Skeletal muscle satellite cell (primary cell): ENCODE results near the gene BLOC1S4.
A peak's percentile ranks its signal among the peaks of the same experiment; 100 is the strongest.

Experiments used
- H3K27me3 ChIP-seq: 2 replicates; pipeline ENCODE4 v1.7.0; 2013; ENCODE audit warnings: low read length; ENCODE audit not compliant: control insufficient read depth, insufficient read depth
- H3K36me3 ChIP-seq: 2 replicates; pipeline ENCODE4 v1.7.0; 2013; ENCODE audit warnings: mild to moderate bottlenecking, control low read depth, low read length; ENCODE audit not compliant: insufficient read depth
- H3K4me1 ChIP-seq: 2 replicates; pipeline ENCODE4 v1.7.0; 2013; ENCODE audit warnings: low read length; ENCODE audit not compliant: control insufficient read depth, insufficient read depth
- H3K4me2 ChIP-seq: 2 replicates; pipeline ENCODE4 v1.7.0; 2013; ENCODE audit warnings: mild to moderate bottlenecking, low read length
- H3K4me3 ChIP-seq: 2 replicates; pipeline ENCODE4 v1.7.0; 2013; ENCODE audit warnings: low read length
- H3K9ac ChIP-seq: 2 replicates; pipeline ENCODE4 v1.7.0; 2013; ENCODE audit warnings: mild to moderate bottlenecking, low read depth, low read length, moderate library complexity
- H3K9me3 ChIP-seq: replicated peaks from 2 replicates; pipeline ENCODE4 v1.7.0; 2013; ENCODE audit warnings: mild to moderate bottlenecking, control low read depth, low read length

BLOC1S4 gene

DNA sequence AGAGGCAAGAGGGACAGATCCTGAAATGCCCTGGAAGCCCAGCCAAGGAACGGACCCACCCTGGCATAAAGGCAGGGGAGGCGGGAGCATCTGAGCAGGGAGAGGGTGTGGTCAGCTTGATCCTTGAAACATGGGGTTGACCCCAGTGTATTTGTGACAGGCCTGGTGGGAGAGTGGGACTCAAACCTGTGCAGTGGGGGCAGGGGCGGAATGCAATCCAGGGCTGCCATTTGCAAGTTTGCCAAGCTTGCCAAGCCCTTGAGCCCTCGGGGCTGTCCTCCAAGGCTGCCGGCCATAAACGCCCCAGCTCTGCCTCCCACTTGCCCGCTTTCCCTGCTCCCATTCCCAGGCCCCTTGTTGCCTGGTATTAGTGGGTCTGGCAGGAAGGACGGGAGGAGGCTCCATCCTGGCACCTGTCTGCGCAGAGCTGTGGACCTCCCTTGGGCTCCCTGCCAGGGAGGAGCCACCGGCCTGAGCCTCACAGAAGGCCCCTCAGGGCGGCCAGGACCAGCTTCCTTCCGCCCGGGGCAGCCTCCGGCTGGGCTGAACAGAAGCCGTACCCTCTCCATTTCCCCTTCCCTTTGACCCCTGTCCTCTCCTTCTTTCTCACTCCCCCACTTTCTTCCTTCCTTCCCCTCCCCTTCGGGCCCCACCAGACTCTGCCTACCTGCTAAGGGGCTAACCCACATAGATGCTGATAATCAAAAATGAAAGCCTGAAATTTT is 21.6 kb upstream of the BLOC1S4 start:
- H3K27me3 ChIP-seq, result no peaks in the 10 kb centered on the region
- no peak overlapping the region for H3K4me2 ChIP-seq
- H3K4me3 ChIP-seq, result no peak overlapping the region
- no peaks in the 10 kb centered on the region for H3K36me3 ChIP-seq
- no peak overlapping the region for H3K9ac ChIP-seq
- H3K4me1 ChIP-seq, result peaks cover 7% of the 10 kb centered on the region
- H3K9me3 ChIP-seq, result no peaks in the 10 kb centered on the region

DNA sequence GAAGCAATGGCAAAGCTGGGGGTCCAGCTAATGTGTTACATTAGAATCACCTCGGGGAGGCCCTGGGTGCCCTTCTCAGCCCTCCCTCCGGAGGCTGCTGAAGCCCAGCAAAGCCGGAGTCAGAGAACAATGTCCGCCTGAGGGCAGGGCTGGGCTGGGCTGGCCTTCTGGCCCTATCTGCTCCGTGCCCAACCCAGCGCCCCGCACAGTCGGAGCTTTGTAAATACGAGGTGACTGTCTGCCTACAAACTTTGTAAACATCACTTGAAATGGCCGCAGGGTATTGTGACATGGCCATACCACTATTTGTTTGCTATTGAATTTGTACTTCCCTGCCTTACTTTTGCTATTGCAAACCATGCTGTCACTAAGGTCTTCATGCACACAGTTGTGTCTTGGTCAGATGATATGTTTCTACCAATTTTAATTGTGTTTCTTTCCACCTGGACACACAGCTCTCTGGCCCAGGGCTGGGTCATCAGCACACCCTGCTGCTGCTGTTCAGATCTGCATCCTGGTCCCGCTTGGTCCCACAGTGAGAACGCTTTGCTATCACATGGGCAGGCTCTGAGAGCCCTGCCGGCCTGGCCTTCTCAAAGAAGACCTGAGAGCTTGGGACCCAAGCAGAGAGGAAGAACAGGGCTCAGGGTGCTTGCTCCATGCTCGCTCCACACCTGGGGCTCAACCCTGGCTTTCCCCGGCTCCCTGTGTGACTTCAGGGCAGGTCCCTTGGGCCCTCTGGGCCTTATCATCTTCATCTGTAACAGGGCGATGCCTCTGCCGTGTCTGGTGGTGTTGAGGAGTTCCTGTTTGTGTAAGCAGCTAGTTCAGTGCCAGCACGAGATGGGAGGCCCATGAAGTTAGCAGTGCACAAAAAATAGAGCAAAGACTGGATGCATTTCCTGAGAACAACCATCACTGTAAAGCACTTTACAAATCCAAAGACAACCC is 20.0 kb upstream of the BLOC1S4 start:
- H3K9ac ChIP-seq, result no peak overlapping the region
- peak overlapping the region; percentile 4 for H3K4me2 ChIP-seq
- no peaks in the 10 kb centered on the region for H3K36me3 ChIP-seq
- H3K4me1 ChIP-seq, result peaks cover 3% of the 10 kb centered on the region
- no peaks in the 10 kb centered on the region for H3K27me3 ChIP-seq
- H3K4me3 ChIP-seq, result no peak overlapping the region
- H3K9me3 ChIP-seq, result no peaks in the 10 kb centered on the region

DNA sequence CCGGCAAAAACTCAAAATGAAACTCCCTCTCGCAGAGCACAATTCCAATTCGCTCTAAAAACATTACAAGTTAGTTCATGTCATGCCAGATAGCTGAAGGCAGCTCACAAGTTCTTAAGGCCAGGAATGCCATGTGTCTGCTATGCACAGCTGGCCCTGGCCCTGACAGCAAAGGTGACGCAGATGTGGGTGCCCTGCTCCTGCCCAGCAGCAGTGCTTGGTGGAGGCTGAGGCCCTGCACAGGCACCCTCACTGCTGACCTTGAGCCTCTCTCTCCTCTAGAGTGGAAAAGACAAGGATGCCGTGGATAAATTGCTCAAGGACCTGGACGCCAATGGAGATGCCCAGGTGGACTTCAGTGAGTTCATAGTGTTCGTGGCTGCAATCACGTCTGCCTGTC is 19.4 kb upstream of the BLOC1S4 start:
- H3K4me3 ChIP-seq, result no peak overlapping the region
- no peaks in the 10 kb centered on the region for H3K9me3 ChIP-seq
- H3K9ac ChIP-seq, result no peak overlapping the region
- H3K27me3 ChIP-seq, result no peaks in the 10 kb centered on the region
- no peaks in the 10 kb centered on the region for H3K36me3 ChIP-seq
- peak overlapping the region; percentile 4 for H3K4me2 ChIP-seq
- peaks cover 3% of the 10 kb centered on the region for H3K4me1 ChIP-seq

DNA sequence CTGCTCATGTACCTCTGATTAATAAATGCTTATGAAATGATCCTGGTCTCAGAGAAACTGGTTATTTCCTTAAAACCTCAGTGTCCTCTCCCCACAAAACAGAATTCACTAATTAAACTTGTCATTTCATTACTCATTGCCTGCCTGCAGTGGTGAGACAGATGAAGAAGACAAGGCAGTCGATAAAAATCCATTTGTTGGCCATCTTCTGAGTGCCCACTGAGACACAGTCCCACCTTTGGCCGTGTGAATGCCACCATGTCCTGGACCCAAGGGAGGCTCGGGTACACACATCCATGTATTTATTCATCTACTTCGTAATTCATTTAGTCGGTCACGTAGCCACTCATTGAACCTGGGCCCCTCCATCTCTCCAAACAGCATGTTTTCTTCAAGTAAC is 18.8 kb upstream of the BLOC1S4 start:
- no peak overlapping the region for H3K4me2 ChIP-seq
- peaks cover 3% of the 10 kb centered on the region for H3K4me1 ChIP-seq
- H3K36me3 ChIP-seq, result no peaks in the 10 kb centered on the region
- H3K4me3 ChIP-seq, result no peak overlapping the region
- H3K27me3 ChIP-seq, result no peaks in the 10 kb centered on the region
- H3K9me3 ChIP-seq, result no peaks in the 10 kb centered on the region
- H3K9ac ChIP-seq, result no peak overlapping the region

DNA sequence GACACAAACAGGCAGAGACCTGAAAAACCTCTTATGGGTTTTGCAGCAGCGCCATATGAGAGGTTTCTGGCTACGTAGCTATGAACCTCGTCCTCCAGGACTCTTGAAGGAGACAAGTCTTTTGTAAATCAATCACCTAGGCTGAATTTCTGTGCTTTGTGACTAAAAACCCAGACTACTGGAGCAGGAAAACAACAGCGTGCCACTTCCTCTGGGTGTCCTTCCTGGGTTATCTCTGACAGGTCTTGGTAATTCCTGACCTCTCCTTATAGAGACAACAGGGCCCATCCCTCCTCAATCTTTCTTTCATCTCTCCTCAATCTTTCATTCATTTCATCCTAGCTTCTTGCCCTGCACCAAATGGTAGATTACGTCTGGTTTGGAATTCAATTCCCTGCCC is 16.6 kb upstream of the BLOC1S4 start:
- no peak overlapping the region for H3K4me2 ChIP-seq
- no peak overlapping the region for H3K4me3 ChIP-seq
- peaks cover 2% of the 10 kb centered on the region for H3K36me3 ChIP-seq
- peaks cover 3% of the 10 kb centered on the region for H3K9me3 ChIP-seq
- no peaks in the 10 kb centered on the region for H3K27me3 ChIP-seq
- no peak overlapping the region for H3K9ac ChIP-seq
- peaks cover 7% of the 10 kb centered on the region for H3K4me1 ChIP-seq

DNA sequence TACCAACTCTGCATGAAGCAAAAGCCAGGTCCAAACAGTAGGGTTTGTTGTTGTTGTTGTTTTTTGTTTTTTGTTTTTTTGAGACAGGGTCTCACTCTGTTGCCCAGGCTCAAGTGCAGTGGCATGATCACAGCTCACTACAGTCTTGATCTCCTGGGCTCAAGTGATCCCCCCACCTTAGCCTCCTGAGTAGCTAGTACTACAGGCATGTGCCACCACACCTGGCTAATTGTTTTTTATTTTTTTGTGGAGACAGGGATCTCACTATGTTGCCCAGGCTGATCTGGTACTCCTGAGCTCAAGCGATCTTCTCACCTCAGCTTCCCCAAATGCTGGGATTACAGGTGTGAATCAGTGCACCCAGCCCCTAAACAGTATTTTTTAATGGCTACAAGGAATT is 16.1 kb upstream of the BLOC1S4 start:
- H3K9ac ChIP-seq, result no peak overlapping the region
- peaks cover 3% of the 10 kb centered on the region for H3K9me3 ChIP-seq
- peaks cover 7% of the 10 kb centered on the region for H3K4me1 ChIP-seq
- peaks cover 2% of the 10 kb centered on the region for H3K36me3 ChIP-seq
- H3K4me2 ChIP-seq, result no peak overlapping the region
- no peak overlapping the region for H3K4me3 ChIP-seq
- H3K27me3 ChIP-seq, result no peaks in the 10 kb centered on the region

DNA sequence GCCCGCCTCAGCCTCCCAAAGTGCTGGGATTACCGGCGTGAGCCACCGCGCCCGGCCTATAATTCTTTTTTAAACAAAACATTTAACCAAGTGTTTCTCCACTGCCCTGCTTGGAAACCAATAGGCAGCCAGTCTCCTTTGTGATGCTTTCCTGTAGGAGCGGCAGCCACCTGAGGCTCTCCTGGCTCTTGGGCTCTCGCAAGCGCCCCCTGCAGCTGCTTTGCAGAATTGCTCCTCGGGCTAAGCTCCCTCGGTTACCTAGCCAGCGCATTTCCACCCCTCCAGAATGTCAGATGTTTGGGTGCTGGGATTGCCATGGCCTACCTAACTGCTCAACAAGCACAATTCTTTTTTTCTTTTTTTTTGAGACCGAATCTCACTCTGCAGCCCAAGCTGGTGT is 14.6 kb upstream of the BLOC1S4 start:
- H3K36me3 ChIP-seq, result peaks cover 2% of the 10 kb centered on the region
- no peak overlapping the region for H3K4me3 ChIP-seq
- H3K4me1 ChIP-seq, result peaks cover 4% of the 10 kb centered on the region
- peaks cover 3% of the 10 kb centered on the region for H3K9me3 ChIP-seq
- H3K9ac ChIP-seq, result no peak overlapping the region
- H3K4me2 ChIP-seq, result no peak overlapping the region
- no peaks in the 10 kb centered on the region for H3K27me3 ChIP-seq

DNA sequence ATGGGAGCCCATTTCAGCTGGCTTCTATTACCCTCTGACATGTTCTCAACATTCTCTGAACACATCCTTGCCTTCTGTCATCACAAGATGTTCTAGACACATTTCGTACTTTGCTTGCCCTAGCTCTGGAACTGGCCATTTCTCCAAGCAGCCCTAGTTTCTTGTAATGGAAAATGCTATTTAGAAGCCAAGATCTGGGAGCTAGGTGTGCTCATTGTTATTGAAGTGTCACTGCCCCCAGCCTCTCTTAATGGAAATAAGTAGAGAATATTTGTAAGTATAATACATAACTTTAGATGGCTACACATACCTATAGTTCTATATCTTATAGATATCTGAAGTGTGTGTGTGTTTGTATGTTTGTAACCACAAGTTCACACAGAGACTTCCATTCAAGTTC is 13.2 kb upstream of the BLOC1S4 start:
- Histone ChIP-seq H3K9me3 (peaks cover 3% of the 10 kb centered on the region), H3K36me3 (peaks cover 10% of the 10 kb centered on the region), H3K27me3 (no peaks in the 10 kb centered on the region), H3K4me3 (no peak overlapping the region), H3K9ac (no peak overlapping the region), H3K4me1 (peaks cover 12% of the 10 kb centered on the region), H3K4me2 (no peak overlapping the region)

DNA sequence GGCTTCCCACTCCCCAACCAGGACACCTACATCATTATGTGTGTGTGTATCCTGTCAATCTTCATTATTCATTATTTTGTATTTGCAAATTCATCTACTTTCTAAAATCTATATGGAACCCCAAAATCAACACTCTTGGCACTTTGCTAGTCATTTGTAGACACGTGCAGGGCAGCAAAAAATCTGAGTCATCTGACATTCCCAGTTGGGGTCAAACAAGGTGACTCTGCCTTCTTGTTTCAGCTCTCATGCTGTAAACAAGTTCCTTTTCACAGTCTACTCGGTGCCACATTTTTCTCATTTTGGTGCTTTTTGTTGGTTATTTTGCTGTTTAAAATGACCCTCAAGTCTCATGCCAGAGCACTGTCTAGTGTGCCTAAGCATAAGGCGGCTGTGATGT is 12.2 kb upstream of the BLOC1S4 start:
- peaks cover 22% of the 10 kb centered on the region for H3K4me1 ChIP-seq
- no peaks in the 10 kb centered on the region for H3K27me3 ChIP-seq
- H3K9me3 ChIP-seq, result peaks cover 3% of the 10 kb centered on the region
- no peak overlapping the region for H3K4me3 ChIP-seq
- H3K4me2 ChIP-seq, result no peak overlapping the region
- peaks cover 14% of the 10 kb centered on the region for H3K36me3 ChIP-seq
- no peak overlapping the region for H3K9ac ChIP-seq

DNA sequence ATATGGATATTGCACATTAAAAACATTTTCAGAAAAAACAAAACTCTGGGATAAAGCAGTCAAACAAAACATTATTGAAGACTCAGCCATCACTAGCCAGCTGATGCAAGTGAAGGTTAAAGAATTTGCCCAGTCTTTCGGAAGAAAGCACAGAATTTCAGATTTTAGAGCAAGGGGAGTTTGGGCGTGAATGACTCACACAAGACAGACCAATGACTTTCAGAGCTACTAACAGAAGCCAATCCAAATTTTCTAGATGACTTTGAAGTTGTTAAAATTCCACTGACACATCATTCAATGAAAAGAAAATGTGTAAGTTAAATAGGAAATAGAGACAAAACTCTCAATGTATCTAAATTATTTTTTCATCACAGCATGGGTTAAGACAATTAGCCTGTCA is 10.3 kb upstream of the BLOC1S4 start:
- Histone ChIP-seq H3K9me3 (peaks cover 3% of the 10 kb centered on the region), H3K9ac (no peak overlapping the region), H3K4me1 (peaks cover 25% of the 10 kb centered on the region), H3K4me2 (no peak overlapping the region), H3K4me3 (no peak overlapping the region), H3K36me3 (peaks cover 14% of the 10 kb centered on the region), H3K27me3 (no peaks in the 10 kb centered on the region)

DNA sequence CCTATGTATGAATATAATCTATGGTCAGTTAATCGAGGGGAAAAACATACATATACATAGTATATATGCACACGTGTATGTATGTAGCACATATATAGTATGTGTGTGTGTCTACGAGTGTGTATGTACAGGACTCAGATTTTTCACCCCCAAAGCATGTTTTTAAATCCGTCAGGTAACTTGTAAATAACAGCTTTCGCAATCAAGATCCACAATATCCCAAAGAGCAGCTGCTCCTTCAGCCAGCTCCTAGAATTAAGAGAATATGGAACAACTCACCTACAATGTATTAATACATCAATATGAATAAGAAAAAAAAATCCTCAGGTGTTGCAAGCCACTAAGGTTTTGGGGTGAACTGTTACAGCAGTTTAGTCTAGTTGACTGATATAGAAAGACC is 9.8 kb upstream of the BLOC1S4 start:
- Histone ChIP-seq H3K9ac (no peak overlapping the region), H3K9me3 (peaks cover 3% of the 10 kb centered on the region), H3K36me3 (peaks cover 14% of the 10 kb centered on the region), H3K4me2 (no peak overlapping the region), H3K4me1 (peaks cover 25% of the 10 kb centered on the region), H3K4me3 (no peak overlapping the region), H3K27me3 (no peaks in the 10 kb centered on the region)
